T-helper 1 cell treated with Interleukin-12 subunit alpha and Interleukin-12 subunit beta and Interleukin-4 antibody, amounts not matched to agents 30 ng/mL and 1 ng/mL, for 36 hours (primary cell): ENCODE measurements around the gene TMEM109. TPM values are rescaled to one million over a fixed set of nuclear protein-coding genes. Genes with fewer than 3 reads are reported as not detected.

Experiments
- intact Hi-C: fragments of 100-400 bp; cut with micrococcal nuclease; formaldehyde crosslinking; loops from one replicate; pipeline ENCODE4 v1.15.1; 2024
- total RNA-seq: library from RNA; stranded (reverse); gene quantifications from 2 replicates; pipeline ENCODE4 v1.2.3, GENCODE V29; 2022

TMEM109 gene, protein sequence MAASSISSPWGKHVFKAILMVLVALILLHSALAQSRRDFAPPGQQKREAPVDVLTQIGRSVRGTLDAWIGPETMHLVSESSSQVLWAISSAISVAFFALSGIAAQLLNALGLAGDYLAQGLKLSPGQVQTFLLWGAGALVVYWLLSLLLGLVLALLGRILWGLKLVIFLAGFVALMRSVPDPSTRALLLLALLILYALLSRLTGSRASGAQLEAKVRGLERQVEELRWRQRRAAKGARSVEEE
- total RNA-seq: 99.2 and 103 TPM in 2 replicates

- intact Hi-C loops: loop anchor here (1.0 to 10.0 kb wide), 9 partner anchors 38 to 1769 kb away; partner anchors contain the start of genes CCDC86, DDB1, FAM111A and OSBP
Measured at GRCh38 chr11:60913793-60914632, at the start of gene TMEM109. Gene TMEM109, plus strand, starts transcription at chr11:60914158. Its CDS starts 5,536 bp downstream, at chr11:60919694.

GRCh38 chr11:60864856-60865513, 49.0 kb upstream of the TMEM109 start:
- intact Hi-C loops: no loop called here

- intact Hi-C loops: no loop called here
Measured at GRCh38 chr11:60866911-60867870, 46.8 kb upstream of the TMEM109 start, which contains the start of gene ZP1. Gene ZP1, plus strand, starts transcription at chr11:60867542. Its CDS starts 20 bp downstream, at chr11:60867562.

- intact Hi-C loops: no loop called here
Measured at GRCh38 chr11:60867871-60868681, 45.9 kb upstream of the TMEM109 start.

DNA sequence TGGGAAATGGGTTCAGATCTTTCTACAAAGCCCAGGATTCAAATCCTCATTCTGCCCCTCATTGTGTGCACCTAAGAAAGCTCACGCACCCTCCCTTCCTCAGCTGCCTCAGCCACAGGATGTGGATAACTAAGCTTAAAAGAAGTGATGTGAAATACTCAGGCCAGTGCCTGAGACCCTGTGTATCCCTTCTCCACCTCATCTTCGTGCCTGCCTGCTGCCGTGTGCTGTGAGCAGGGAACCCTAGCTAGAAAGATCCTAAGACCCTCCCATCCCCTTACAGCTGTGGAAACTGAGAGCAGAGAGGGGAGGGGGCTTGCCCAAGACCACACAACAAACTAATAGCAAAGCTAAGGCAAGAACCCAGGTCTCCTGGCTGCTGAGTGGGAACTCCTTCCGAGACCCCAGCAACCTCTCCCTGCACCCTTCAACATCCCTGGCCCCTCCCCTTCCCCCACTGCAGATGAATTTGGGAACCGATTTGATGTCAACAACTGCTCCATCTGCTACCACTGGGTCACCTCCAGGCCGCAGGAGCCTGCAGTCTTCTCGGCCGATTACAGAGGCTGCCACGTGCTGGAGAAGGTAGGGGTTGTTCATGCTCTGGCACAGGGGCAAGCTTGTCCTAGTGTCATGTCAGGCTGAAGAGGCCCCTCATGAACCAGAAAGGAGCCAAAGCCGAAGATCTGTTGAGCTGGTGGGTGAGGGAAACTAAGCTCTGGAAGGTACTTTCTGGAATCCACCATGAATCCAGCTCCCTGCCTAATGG, 45.1 kb upstream of the TMEM109 start:
- intact Hi-C loops: no loop called here

DNA sequence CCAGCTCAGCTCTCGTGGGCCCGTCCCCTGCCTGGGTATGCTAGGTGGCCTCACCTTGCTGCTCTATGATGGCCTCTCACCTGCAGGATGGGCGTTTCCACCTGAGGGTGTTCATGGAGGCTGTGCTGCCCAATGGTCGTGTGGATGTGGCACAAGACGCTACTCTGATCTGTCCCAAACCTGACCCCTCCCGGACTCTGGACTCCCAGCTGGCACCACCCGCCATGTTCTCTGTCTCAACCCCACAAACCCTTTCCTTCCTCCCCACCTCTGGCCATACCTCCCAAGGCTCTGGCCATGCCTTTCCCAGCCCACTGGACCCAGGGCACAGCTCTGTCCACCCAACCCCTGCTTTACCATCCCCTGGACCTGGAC, 44.5 kb upstream of the TMEM109 start:
- intact Hi-C loops: no loop called here

- intact Hi-C loops: no loop called here
Measured at GRCh38 chr11:60870276-60870675, 43.7 kb upstream of the TMEM109 start.

DNA sequence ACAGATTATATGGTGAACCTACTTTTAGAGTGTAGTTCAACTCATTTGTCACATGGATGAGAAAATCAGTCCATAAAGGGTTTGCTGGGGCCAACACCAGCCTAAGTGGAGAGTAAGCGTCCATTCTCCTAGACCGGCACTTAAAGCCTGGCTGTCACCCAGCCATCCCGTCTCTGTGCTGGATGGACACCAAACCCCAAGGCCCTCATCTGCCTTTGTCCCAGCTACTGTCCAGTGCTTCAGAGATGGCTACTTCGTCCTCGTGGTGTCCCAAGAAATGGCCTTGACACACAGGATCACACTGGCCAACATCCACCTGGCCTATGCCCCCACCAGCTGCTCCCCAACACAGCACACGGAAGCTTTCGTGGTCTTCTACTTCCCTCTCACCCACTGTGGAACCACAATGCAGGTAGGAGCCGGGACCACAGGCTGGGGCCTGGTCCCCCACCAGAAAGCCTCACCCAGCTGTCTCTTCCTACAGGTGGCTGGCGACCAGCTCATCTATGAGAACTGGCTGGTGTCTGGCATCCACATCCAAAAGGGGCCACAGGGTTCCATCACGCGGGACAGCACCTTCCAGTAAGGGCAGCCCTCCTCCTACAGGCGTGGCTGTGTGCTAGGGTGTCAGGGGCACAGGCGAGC, 43.1 kb upstream of the TMEM109 start:
- intact Hi-C loops: no loop called here

DNA sequence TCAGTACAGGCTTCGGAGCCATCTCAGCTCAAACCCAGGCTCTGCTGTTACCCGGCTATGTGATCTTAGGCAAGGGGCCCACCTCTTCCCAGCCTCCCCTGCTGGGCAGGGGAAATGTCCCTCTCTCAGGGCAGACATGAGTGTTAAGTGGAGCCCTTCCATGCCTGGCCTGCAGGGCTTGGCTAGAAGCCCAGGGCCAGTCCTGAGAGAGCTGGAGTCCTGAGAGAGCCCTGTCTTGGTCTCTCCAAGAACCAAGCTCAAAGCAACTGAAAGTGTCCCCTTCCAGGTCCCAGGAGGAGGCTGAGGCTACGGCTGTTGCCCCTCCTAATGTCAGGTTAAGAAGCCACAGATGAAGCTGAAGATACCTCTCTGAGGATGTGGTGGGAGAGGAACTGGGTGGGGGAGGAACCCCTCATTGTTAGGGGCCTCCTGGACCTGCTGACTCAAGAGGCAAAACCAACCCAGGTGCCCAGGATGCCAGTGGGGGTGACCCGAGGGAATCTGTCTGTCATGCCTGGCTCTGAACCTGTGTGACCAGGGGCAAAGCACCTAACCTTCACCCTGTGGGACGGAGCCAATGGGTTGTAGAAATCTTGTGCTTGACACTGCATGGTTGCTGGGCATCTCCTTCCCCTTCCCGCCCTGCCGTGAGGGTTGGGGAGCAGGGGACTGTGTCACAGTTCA, 42.4 kb upstream of the TMEM109 start:
- intact Hi-C loops: no loop called here

GRCh38 chr11:60872124-60872960, 41.6 kb upstream of the TMEM109 start:
- intact Hi-C loops: no loop called here

GRCh38 chr11:60872961-60873524, 40.9 kb upstream of the TMEM109 start:
- intact Hi-C loops: no loop called here

DNA sequence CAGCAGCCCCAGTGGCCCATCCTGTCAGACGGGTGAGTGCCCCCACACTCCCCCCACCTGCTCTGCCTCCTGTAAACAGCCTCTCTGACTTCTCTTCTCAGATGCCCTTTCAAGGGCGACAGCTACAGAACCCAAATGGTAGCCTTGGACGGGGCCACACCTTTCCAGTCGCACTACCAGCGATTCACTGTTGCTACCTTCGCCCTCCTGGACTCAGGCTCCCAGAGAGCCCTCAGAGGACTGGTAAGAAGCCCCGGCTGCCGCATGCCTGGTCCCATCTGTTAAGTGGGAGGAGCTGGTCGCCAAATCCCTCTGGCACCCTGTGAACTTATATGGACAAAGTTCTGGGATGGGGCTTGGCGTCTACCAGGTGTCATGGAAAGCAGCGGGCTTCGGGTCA, 40.4 kb upstream of the TMEM109 start:
- intact Hi-C loops: no loop called here

DNA sequence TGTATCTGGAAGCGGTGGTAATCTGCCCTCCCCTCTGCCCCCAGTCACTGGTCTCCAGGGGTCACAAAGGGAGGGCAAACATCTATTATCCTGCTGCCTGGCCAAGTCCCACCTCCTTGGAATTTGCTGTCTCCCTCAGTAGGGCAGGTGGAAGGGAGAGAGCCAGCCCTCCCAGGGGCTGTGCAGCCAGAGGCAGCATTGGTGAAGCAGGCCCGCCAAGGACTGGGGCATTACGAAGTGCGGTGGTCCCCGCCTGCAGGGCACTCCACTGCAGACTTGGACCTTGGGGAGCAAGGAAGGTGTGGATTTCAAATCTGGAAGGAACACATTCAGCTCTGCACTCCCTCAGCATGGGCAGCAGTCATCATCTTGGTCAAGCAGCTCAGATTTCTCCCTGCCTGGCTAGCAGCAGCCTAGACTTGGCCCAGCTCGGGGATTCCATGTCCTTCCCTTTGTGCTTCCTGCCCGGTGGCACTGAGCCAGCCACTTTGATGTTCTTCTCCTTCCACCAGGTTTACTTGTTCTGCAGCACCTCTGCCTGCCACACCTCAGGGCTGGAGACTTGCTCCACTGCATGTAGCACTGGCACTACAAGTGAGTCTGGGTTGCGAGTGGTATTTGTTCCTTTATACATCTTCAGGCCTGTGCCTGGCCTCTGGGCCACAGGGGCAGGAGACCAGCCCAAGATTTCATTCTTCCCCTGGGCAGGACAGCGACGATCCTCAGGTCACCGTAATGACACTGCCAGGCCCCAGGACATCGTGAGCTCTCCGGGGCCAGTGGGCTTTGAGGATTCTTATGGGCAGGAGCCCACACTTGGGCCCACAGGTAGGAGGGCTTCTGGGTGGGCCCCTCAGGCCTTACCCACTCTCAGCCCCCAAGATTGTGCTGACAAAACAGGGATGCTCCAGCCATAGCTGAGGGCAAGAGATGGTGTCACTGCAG, 39.3 kb upstream of the TMEM109 start:
- intact Hi-C loops: no loop called here

- intact Hi-C loops: no loop called here
Measured at GRCh38 chr11:60875366-60876167, 38.4 kb upstream of the TMEM109 start.

GRCh38 chr11:60876168-60876485, 37.8 kb upstream of the TMEM109 start:
- intact Hi-C loops: no loop called here
